DND-41 (cell line): Measurements from ENCODE around the gene PPP1R13L.

ENCODE experiments used
- CTCF ChIP-seq: IDR thresholded peaks from 2 replicates; pipeline ENCODE4 v1.5.1; 2012; ENCODE audit warnings: borderline replicate concordance, low read length, moderate library complexity, mild to moderate bottlenecking; ENCODE audit not compliant: poor library complexity, severe bottlenecking; ENCODE audit errors: extremely low read depth
- EZH2 ChIP-seq: IDR thresholded peaks from 3 replicates; pipeline ENCODE4 v1.6.1; 2012; ENCODE audit warnings: borderline replicate concordance, low read depth, mild to moderate bottlenecking, moderate library complexity, low read length, inconsistent platforms; ENCODE audit not compliant: severe bottlenecking

DNA sequence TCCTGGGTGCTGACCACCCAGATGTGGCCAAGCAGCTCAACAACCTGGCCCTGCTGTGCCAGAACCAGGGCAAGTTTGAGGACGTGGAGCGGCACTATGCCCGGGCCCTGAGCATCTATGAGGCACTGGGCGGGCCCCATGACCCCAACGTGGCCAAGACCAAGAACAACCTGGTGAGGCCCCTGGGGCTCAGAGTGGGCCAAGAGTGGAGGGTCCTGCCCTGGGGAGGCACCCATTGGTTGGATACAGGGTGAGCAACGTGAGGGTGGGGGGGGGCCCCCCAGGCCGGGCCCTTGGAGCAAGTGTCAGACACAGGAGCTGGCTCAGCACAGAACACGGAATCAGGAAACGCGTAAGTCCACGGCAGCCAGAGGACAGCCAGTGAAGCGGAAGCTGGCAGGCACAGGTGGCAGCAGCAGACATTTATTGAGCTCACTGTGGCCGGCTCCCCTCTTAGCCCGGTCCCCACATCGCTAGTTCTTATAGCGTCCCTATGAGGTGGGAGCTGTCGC, 55.4 kb downstream of the PPP1R13L start:
- TF ChIP-seq CTCF (no peak), EZH2 (no peak)
